ENCODE results near the gene ZDHHC11B.
"Not testable (repeated sequence)": the region's sequence is repeated elsewhere in the genome, so short reads cannot be mapped to it uniquely, and the experiment has no call there.

The ZDHHC11B gene

DNA sequence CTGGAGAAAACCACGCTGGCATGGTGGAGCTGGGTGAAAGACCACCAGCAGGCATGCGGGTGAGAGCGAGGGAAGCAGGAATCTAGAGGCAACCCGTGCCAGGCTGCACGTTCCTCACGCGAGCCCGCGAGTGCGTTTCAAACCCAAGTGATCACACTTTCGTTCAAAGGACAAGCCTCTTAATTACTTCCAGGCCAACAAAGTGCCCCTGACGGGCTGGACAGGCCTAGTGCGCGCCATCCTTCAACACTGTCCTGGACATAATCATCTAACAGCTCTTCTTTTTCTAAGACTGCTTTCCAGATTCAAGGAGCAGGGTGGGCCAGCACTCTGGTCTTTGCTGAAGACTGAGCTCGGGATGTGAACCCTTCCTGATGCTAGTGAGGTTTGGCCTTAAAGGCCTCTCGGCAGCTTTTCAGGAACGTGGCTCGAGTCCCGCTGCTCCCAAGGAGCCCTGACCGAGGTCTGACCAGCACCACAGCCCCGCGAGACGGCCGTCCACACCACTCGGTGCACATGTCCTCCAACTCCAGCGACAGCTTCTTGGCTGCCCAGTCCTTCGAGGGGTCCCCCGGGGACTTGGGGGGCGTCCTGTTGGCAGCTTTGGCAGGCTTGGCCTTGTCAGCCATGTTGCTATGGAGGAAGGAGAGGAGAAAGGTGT lies 14.9 kb downstream of the ZDHHC11B start:
- DNase-seq (ENCODE audit: low spot score): not testable (repeated sequence)

DNA sequence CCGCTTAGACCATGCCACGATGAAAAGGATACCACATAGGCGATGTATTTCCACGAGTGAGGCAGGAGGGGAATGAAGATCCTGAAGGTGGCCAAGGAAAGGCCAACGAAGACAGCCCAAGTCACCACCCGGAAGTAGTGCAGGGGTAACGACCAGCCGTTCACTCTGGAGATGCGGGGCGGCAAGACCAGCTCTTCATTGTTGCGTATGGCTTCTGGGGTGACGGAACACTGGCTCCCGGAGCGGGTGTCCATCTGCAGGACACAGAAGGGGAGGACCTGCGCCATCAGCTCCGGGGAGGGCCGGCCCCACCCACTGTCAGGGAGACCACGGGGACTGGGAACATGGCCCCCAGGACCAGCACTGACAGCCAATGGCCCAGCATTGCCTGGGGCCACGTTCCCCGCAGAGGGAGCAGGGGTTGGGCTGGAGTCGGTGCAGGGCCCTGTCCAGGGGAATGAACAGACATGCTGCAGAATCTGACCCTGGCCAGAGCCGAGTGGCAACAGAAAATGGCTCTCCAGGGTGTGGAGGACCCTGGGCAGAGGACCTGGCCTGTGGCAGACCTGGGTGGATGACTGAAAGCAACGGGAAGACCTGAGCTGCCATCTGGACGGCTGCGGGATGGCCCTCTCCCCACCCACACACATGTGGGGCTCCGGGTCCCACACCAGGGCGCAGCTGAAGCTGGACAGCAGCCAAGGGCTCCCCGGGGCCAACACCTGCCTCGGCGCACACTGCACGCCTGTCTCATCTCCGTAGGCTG lies 17.7 kb downstream of the ZDHHC11B start:
- no peak for DNase-seq (ENCODE audit: low spot score)

DNA sequence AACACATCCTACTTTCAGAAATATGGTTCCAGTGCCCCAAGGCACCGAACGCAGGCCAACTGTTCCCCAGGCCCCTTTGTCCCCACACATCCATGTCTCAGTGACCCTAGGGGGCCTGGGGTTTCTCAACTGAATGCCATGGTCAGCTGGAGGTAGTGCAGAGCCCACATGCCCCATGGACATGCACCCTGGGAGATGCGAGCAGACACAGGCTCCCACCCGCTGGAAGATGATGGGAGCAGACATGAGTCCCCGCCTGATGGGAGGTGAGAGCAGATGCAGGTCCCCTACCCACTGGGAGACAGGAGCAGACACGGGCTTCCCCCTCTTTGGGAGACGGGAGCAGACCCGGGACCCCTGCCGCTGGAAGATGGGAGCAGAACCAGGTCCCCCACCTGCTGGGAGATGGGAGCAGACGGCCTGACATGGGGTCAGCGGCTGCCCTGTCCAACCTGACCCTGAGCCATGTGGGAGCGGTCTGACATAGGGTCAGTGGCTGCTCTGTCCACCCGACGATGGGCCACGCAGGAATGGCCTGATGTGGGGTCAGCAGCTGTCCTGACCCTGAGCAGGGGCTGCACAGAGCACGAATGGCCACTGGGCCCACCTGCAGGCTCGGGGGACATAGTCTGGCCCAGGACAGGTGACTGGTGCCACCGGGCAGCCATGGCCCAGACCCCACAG lies 18.4 kb downstream of the ZDHHC11B start:
- DNase-seq (ENCODE audit: low spot score): no peak

DNA sequence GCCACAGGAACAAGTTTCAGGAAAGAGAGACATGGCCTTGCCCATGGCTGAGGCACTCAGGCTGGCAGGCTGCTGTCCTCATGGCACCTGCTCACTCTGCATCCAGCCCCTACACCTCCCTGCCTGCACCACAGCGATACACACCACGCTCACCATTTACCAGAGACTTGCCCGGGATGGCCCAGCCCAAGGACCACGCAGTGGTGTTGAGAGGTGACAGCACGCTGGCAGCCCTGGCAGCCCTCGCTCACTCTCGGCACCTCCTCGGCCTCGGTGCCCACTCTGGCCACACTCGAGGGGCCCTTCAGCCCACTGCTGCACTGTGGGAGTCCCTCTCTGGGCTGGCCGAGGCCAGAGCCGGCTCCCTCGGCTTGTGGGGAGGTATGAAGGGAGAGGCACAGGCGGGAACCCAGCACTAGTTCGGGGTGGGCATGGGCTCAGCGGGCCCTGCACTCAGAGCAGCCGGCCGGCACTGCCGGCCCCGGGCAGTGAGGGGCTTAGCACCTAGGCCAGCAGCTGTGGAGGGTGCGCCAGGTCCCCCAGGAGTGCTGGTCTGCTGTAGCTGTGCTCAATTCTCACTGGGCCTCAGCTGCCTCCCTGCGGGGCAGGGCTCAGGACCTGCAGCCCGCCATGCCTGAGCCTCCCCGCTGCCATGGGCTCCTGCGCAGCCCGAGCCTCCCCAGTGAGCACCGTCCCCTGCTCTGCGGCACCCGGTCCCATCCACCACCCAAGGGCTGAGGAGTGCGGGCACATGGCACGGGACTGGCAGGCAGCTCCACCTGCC lies 20.3 kb downstream of the ZDHHC11B start:
- DNase-seq (ENCODE audit: low spot score): no peak

DNA sequence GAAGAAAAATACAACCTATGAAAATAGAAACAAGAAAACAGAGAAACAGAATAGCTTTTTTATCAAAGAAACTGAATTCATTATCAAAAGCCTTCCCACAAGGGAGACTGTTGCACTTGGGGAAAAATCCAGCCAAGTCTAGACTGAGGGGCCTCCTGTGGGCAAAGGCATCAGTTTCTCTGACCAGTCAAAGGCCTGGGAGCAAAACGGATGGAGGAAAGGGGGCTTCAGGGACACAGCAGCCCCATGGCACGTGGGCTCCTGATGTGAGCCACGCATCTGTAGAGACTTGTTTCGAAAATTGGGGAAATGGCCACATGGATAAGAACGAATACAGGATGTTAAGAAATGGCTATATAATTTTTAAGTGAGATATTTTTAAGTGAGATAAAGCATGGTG lies 21.1 kb downstream of the ZDHHC11B start:
- no peak for DNase-seq (ENCODE audit: low spot score)

DNA sequence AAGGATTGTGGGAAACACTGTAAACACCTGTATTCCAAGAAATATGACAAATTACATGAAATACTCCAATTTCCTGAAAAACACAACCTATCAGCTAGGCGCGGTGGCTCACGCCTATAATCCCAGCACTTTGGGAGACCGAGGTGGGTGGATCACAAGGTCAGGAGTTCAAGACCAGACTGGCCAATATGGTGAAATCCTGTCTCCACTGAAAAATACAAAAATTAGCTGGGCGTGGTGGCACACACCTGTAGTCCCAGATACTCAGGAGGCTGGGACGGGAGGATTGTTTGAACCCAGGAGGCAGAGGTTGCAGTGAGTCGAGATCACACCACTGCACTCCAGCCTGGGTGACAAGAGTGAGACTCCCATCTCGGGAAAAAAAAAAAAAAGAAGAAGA lies 21.5 kb downstream of the ZDHHC11B start:
- DNase-seq (ENCODE audit: low spot score): not testable (repeated sequence)

DNA sequence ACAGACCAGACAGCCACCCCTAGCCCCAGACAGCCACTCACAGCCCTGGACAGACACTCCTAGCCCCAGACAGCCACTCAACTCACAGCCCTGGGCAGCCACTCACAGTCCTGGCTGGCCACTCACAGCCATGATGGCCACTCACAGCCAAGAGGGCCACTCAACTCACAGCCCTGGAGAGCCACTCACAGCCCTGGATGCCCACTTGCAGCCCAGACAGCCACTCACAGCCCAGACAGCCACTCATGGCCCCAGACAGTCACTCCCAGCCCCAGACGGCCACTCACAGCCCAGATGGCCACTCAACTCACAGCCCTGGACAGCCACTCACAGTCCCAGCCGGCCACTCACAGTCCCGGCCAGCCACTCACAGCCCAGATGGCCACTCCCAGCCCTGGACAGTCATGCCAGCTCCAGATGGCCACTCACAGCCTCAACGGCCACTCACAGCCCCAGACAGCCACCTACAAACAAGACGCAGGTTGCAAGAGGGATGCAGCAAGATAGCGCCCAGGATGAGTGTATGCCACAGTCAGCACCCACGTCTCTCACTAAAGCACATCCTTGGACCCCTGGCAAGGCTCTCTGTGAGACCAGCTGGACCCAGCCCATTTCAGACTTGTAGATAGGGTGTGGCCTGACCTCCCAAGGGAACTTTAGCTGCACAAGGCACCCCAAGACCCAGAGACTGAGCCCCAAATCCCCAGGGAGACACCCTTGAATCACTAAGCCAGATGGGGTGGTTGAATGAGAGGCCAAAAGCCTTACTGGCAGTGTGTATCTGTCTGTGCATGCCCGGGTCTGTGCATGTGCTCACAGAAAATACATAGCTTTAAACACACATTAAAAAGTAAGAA lies 22.4 kb downstream of the ZDHHC11B start:
- DNase-seq (ENCODE audit: low spot score): no peak

DNA sequence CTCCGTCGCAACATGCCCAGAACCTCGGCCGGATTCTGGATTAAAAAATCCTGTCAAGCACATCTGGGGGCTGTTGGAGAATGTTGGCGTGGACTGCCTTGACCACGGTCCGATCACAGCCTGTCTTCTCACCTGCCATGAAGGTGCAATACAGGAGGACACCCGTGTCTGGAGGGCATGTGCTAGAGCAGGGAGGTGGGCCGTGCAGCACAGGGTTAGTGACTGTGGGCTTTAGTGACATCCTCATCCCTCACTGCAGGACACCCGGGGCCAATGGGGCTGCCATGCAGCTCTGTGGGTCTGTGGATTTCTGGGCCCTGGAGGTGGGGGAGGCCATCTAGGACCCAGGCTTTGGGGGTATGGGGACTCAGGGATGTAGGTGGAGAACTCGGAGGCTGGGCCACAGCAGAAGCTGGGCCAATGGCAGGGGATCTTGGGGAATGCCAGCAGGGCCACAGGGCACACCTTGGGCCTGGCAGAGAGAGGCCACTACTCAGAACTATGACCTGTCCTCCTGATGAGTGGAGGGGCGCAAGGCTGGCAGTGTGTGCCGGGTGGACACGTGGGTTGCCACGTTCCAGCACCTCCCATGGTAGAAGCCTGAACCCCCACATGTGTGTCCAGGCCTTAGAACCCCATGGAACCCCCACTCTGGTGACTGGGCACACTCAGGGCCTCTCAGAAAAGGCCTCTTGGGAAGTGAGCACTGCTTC lies 23.3 kb downstream of the ZDHHC11B start:
- DNase-seq (ENCODE audit: low spot score): no peak

DNA sequence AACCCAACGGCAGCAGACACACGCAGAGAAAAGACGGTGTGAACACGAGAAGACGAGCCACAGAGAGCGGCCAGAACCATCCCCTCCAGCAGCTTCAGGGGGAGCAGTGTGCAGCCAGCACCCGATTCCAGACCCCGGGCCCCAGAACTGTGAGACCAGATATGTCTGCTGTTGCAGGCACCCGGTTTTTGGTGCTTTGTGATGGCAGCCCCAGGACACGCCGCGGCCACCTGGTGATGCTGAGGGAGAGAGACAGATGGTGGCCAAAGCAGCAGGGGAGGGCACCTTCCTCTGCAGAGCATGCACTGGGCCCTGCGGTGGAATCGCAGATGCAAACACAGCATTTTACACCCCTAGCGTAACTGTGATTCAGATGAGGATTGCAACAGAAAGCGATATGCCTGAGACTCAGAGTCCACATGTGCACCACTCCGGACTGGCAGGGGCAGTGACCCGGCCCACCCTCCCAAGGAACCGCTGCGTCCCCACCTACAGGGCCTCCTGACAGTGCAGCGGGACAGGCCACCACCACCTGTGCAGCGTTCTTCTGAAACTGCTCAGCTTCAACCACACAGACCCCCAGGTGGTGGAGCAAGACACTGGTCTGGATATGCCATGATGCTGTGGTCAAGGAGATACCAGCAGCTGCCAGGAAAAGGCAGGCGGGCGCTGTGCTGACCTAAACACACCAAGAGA lies 24.0 kb downstream of the ZDHHC11B start:
- no peak for DNase-seq (ENCODE audit: low spot score)

DNA sequence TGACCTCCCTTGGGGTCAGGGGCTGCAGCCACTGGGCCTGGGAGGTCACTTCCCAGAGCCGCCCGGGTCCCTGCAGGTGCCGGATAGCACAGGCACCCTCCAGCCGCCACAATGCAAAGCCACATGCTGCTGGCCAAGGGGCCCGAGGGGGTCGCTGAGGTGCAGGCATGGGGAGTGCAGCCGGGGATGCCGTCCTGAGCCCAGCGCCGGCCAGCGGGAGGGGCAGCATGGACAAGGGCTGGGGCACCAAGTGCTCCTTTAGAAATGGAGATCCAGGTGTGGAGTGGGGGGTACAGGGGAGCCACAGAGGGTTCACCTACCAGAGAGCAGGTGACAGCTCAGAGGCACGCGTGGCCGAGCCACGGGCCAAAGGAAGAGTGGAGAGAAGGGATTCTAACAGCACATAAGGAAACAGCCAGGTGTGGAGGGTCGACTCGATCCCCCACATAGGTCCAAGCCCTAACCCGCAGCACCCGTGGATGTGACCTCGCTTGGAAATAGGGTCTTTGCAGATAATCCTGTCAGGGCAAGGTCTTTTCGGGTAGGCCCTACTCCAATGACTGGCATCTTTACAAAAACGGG lies 24.7 kb downstream of the ZDHHC11B start:
- no peak for DNase-seq (ENCODE audit: low spot score)

DNA sequence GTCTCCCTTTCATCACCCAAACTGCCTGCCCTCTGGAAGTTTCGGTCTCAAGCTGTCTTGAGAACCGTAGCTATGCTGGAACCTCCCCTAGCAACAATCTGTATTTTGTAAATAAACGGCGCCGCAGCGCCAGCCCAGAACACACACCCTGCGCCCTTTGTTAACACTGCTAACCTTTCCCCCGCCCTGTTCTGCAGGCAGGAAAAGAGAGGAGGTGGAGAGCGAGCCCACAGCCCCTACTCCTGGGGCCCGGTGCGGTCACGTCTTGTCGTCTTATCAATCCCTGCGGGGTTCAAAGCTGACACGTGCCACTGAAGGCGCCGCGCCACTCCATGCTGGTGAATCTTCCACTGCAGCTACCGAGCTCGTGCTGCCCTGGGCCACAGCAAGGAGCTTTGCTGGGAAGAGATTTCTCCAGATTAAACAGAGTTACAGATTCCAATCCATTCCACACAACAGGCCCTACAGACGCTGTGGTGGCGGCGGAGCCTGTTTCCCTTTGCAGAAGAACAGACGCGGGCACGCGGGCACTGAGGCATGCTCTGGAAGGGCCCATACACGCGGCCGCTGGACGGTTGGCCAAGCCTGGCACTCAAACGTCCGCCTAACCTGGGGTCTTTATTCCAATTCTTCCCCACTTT lies 25.3 kb downstream of the ZDHHC11B start:
- DNase-seq (ENCODE audit: low spot score): no peak

DNA sequence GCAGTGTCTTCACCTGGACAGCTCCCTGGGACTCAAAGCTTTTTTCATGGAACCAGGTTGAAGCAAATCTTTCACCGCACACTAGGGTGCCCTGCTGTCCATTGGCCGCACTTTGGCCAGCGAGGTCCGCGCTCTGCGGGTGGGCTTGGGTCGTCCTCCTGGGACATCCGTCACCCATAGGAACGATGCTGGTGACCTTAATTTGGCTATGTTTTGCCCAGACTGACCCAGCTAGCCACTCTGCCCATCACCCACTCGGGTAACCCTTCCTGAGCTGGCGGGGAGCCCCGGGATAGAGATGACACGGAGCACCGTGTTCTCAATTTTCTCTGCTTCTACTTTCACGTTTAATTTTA lies 25.9 kb downstream of the ZDHHC11B start:
- no peak for DNase-seq (ENCODE audit: low spot score)

DNA sequence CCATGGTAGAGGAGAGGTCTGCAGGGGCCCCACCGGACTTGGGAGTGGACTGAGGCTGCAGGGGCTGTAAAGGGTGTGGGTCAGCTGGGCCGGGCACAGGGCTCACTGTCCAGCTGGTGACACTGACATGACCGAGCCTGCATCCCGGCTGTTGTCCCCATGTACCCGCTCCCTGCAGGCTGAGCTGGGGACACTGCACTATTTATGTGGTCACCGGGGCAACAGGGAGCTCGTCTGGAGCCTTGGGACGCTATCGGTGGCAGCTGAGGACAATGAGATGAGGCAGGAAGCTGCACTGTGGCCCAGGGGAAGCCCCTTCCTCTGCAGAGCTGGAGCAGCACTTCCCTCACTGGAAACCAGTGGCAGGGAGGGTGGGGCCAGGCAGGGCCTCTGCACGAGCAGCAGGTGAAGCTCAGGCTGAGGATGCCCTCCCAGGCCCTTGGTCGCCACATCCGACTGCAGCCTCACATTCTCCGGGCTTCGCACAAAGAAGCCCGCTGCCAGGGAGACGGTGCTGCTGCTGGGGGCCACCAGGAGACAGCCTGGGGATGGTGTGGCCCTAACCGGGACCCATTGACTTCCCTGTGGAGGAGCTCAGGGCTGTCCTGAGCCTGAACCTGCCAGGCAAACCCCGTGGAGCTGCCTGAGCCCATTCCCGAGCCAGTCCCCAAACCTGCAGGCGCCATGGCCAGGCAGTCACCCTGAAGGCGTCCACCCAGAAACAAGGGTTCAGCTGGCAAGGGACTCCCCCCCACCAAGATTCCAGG lies 26.4 kb downstream of the ZDHHC11B start:
- DNase-seq (ENCODE audit: low spot score): no peak

DNA sequence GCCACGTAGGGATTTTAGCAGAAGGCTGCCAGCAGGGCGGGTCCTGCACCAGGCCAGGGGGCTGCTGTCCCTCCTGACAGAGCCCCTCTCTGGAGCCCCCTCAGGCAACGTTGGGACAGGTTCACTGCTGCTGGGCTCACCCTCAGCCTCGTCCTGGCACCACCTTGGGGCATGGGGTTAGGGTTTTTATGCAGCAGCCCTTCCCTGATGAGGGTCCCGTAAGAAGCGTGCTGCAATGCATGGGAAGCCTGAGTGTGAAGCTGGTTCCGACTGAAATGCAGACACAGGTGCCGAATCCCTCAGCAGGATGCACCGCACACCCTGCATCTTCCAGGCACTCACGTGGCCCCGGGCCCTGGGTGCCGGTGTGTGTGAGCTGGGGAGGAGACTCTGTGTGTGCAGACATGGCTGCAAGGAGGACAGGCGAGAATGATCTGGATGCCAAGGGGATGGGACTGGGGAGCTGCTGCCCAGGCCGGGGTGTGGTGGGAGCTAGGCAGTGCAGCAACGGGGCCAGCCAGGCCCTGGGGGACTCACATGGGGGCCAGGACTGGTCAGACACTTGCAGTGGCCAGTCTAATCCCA lies 27.1 kb downstream of the ZDHHC11B start:
- DNase-seq (ENCODE audit: low spot score): no peak

DNA sequence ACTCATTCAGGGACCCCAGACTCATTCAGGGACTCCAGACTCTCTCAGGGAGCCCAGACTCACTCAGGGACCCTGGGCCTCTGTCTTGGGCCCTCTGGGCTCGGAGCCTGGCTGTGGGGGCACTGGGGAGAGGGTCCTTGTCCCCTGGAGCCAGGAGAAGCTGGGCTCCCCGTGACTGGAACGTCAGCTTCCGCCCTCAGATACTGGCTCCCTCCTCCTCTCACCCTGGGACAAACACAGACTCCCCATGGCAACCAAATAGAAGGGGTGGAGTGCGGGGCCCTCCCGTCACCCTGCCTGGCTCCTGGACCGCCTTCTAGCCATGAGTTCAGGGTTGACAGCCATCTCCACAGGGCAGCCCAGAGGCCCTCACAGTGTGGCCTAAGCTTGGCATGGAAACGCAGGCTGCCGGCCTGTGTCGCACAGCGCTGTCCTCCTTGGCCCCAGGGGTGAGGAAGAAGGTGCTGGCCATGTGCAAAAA lies 27.6 kb downstream of the ZDHHC11B start:
- DNase-seq (ENCODE audit: low spot score): no peak

DNA sequence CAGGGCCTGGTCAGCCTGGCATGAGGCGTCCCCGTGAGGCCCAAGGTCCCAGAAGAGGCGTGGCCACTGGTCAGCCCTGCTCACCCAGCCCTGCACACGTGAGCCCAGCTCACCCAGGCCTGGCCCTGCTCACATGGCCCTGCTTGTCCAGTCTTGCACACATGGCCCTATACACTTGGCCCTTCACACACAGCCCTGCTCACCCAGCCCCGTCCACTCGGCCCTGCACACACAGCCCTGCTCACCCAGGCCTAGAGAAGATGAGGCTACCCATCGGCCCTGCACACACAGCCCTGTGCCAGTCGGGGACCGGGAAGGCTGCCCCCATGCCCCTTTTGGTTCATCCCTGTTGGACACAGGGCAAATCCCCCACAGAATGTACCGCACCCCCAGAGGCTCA lies 28.4 kb downstream of the ZDHHC11B start:
- no peak for DNase-seq (ENCODE audit: low spot score)

DNA sequence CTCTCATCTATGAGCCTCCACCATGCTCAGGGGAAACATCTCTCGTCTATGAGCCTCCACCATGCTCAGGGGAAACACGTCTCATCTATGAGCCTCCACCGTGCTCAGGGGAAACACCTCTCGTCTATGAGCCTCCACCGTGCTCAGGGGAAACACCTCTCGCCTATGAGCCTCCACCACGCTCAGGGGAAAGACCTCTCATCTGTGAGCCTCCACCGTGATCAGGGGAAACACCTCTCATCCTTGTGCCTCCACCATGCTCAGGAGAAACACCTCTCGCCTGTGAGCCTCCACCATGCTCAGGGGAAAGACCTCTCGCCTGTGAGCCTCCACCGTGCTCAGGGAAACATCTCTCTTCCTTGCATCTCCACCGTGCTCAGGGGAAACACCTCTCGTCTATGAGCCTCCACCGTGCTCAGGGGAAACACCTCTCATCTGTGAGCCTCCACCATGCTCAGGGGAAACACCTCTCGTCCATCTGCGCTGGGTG lies 30.3 kb downstream of the ZDHHC11B start:
- DNase-seq (ENCODE audit: low spot score): not testable (repeated sequence)
